GM18907 (cell line): ENCODE data around the gene GAB2.
"Not testable (repeated sequence)": the region's sequence is repeated elsewhere in the genome, so short reads cannot be mapped to it uniquely, and the experiment has no call there.

Source experiments
- ATAC-seq: cut with Tn5 transposase; IDR thresholded peaks from one replicate; pipeline ENCODE4 v1.9.1; 2021; ENCODE audit warnings: mild to moderate bottlenecking, moderate library complexity; ENCODE audit not compliant: unreplicated experiment

The GAB2 gene

GRCh38 chr11:78257654-78258053, 160.0 kb downstream of the GAB2 start:
- no peak for ATAC-seq

- ATAC-seq, result no peak
These were observed 160.7 kb downstream of the GAB2 start for GRCh38 chr11:78256962-78257361.

GRCh38 chr11:78255919-78256318, 161.7 kb downstream of the GAB2 start:
- no peak for ATAC-seq

- no peak for ATAC-seq
These were observed 163.4 kb downstream of the GAB2 start for GRCh38 chr11:78254268-78254667.

- ATAC-seq, result no peak
These were observed 163.8 kb downstream of the GAB2 start for GRCh38 chr11:78253797-78254196.

- ATAC-seq, result no peak
These were observed 166.4 kb downstream of the GAB2 start for GRCh38 chr11:78251083-78251775.

GRCh38 chr11:78250099-78250498, 167.5 kb downstream of the GAB2 start:
- ATAC-seq, result no peak

- no peak for ATAC-seq
These were observed 168.7 kb downstream of the GAB2 start for GRCh38 chr11:78248903-78249302.

GRCh38 chr11:78248191-78248590, 169.4 kb downstream of the GAB2 start:
- ATAC-seq, result no peak

GRCh38 chr11:78244546-78245255, 172.9 kb downstream of the GAB2 start:
- ATAC-seq, result no peak

- ATAC-seq, result no peak
These were observed 173.5 kb downstream of the GAB2 start for GRCh38 chr11:78244080-78244479.

- ATAC-seq, result no peak
These were observed 176.1 kb downstream of the GAB2 start for GRCh38 chr11:78241475-78241874.

- ATAC-seq, result no peak
These were observed 177.8 kb downstream of the GAB2 start for GRCh38 chr11:78239781-78240180.

- ATAC-seq, result no peak
These were observed 180.2 kb downstream of the GAB2 start for GRCh38 chr11:78237293-78238046.

- no peak for ATAC-seq
These were observed 183.6 kb downstream of the GAB2 start for GRCh38 chr11:78234006-78234405.

- not testable (repeated sequence) for ATAC-seq
These were observed 184.6 kb downstream of the GAB2 start for GRCh38 chr11:78233046-78233445.

GRCh38 chr11:78231962-78232501, 185.6 kb downstream of the GAB2 start:
- ATAC-seq, result no peak

- ATAC-seq, result no peak
These were observed 187.3 kb downstream of the GAB2 start for GRCh38 chr11:78230161-78230877.

- ATAC-seq, result no peak
These were observed 188.5 kb downstream of the GAB2 start for GRCh38 chr11:78229106-78229505.

- peak; percentile 66 for ATAC-seq
These were observed 189.2 kb downstream of the GAB2 start for GRCh38 chr11:78228467-78228866.

- ATAC-seq, result no peak
These were observed 189.7 kb downstream of the GAB2 start for GRCh38 chr11:78227921-78228320.
